ENCODE results near the gene LINGO1. TPM values are rescaled to one million over a fixed set of nuclear protein-coding genes. Genes with fewer than 3 reads are reported as not detected.

LINGO1 gene
- total and polyA plus RNA-seq, 4 donors, result 0.50 to 1.6 (median 0.75) TPM; not detected in 1

DNA sequence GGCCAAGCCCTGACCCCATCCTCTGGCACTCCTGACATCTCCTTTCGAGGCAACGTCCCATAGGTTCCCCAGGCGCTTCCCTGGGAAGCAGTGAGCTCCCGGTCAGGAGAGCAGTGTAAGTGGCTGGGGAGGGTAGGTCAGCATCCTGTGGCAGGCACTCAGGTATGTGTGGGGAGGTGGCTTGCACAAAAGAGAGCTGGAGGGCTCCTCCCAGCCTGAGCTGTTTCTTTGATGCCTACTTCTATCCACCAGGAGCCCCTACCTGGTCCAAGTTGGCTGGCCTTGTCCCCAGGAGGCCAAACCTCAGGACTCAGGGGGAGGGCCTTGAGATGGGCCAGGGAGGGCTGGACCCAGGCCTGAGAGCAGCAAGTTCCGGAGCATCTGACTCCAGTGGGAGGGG lies 31.7 kb upstream of the LINGO1 start:
- Histone ChIP-seq H3K27ac (ENCODE audit: low read depth in 1 of 2, low read length in 2 of 2) (no peak overlapping the region), H3K27me3 (ENCODE audit: control insufficient read depth in 4 of 4, insufficient read depth in 4 of 4, low read length in 3 of 4) (peaks cover 0 to 2% (median 0%) of the 10 kb centered on the region in 4 donors)

DNA sequence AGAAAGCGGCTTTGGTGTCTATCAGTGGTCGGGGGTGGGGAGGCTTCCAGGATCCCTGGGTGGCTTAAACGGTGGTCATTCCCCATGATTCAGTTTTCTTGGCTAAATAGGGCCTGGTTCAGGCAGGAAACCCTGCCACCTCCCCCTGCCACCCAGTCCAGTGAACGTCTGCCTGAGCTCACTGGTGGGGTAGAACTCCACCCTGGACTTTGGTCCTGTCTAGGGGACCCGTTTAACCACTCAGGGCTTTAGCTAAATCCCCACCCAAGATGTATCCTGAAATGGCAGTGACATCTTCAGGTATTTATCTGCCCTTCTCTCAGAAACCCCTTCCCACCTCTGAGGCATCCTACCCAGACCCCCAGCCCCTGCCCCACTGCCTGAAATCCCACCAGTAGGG lies 30.5 kb upstream of the LINGO1 start:
- Histone ChIP-seq H3K9me3 (ENCODE audit: control insufficient read depth in 4 of 4, low read length in 3 of 4) (no peaks in the 10 kb centered on the region), H3K27ac (ENCODE audit: low read depth in 1 of 2, low read length in 2 of 2) (no peak overlapping the region), H3K4me1 (ENCODE audit: control insufficient read depth in 4 of 4, insufficient read depth in 4 of 4, low read length in 3 of 4) (no peaks in the 10 kb centered on the region), H3K27me3 (ENCODE audit: control insufficient read depth in 4 of 4, insufficient read depth in 4 of 4, low read length in 3 of 4) (no peaks in the 10 kb centered on the region), H3K9ac (ENCODE audit: low read depth in 1 of 2, low read length in 2 of 2) (no peak overlapping the region), H3K4me3 (ENCODE audit: low read depth in 1 of 3, low read length in 3 of 3) (no peak overlapping the region), H3K36me3 (ENCODE audit: control insufficient read depth in 4 of 4, insufficient read depth in 3 of 4, low read depth in 1 of 4, low read length in 3 of 4) (no peaks in the 10 kb centered on the region)
- no peak for DNase-seq (ENCODE audit: low spot score)
- WGBS, result 57% methylated on average over 5 of the region's 5 CpGs
- TF ChIP-seq REST (IDR thresholded peaks at IDR 0.05), result no peak
- TF ChIP-seq FOXA1 (IDR thresholded peaks at IDR 0.05), result no peak
- TF ChIP-seq MAX (IDR thresholded peaks at IDR 0.05), result no peak
- no peak for TF ChIP-seq RXRA (IDR thresholded peaks at IDR 0.05)
- TF ChIP-seq EGR1 (IDR thresholded peaks at IDR 0.05; ENCODE audit: low read depth in 2 of 2), result no peak
- no peak for TF ChIP-seq GABPA (IDR thresholded peaks at IDR 0.05 in 1 of 2, conservative IDR thresholded peaks at IDR 0.05 in 1 of 2)
- no peak for TF ChIP-seq TAF1 (conservative IDR thresholded peaks at IDR 0.05)
- TF ChIP-seq, protein P1, sequence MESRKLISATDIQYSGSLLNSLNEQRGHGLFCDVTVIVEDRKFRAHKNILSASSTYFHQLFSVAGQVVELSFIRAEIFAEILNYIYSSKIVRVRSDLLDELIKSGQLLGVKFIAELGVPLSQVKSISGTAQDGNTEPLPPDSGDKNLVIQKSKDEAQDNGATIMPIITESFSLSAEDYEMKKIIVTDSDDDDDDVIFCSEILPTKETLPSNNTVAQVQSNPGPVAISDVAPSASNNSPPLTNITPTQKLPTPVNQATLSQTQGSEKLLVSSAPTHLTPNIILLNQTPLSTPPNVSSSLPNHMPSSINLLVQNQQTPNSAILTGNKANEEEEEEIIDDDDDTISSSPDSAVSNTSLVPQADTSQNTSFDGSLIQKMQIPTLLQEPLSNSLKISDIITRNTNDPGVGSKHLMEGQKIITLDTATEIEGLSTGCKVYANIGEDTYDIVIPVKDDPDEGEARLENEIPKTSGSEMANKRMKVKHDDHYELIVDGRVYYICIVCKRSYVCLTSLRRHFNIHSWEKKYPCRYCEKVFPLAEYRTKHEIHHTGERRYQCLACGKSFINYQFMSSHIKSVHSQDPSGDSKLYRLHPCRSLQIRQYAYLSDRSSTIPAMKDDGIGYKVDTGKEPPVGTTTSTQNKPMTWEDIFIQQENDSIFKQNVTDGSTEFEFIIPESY (IDR thresholded peaks at IDR 0.05), result no peak
- no peak for TF ChIP-seq YY1 (IDR thresholded peaks at IDR 0.05)
- no peak for TF ChIP-seq FOXA2 (IDR thresholded peaks at IDR 0.05)
- TF ChIP-seq CTCF (IDR thresholded peaks at IDR 0.05; ENCODE audit: low read depth, low read length, missing input control), result no peak
- TF ChIP-seq HNF4G (IDR thresholded peaks at IDR 0.05), result no peak
- TF ChIP-seq HNF4A (conservative IDR thresholded peaks at IDR 0.05), result no peak
- TF ChIP-seq JUND (IDR thresholded peaks at IDR 0.05), result no peak

More for the DNA sequence above, 31.7 kb upstream of the LINGO1 start:
- Histone ChIP-seq H3K4me3 (ENCODE audit: low read depth in 1 of 3, low read length in 3 of 3) (no peak overlapping the region), H3K4me1 (ENCODE audit: control insufficient read depth in 4 of 4, insufficient read depth in 4 of 4, low read length in 3 of 4) (no peaks in the 10 kb centered on the region), H3K36me3 (ENCODE audit: control insufficient read depth in 4 of 4, insufficient read depth in 3 of 4, low read depth in 1 of 4, low read length in 3 of 4) (no peaks in the 10 kb centered on the region), H3K9me3 (ENCODE audit: control insufficient read depth in 4 of 4, low read length in 3 of 4) (no peaks in the 10 kb centered on the region), H3K9ac (ENCODE audit: low read depth in 1 of 2, low read length in 2 of 2) (no peak overlapping the region)
- DNase-seq (ENCODE audit: low spot score), result no peak
- WGBS, result 92% methylated on average over 5 of the region's 5 CpGs
- no peak for TF ChIP-seq RAD21 (IDR thresholded peaks at IDR 0.05)
- TF ChIP-seq RXRA (IDR thresholded peaks at IDR 0.05), result no peak
- TF ChIP-seq GABPA (IDR thresholded peaks at IDR 0.05 in 1 of 2, conservative IDR thresholded peaks at IDR 0.05 in 1 of 2), result no peak
- TF ChIP-seq TAF1 (conservative IDR thresholded peaks at IDR 0.05), result no peak

All from liver (tissue), 9 donors.